SK-N-SH treated with all-trans-retinoic acid at 6 μM for 48 hours (cell line): Measurements from ENCODE around the gene DSCAM.

ENCODE experiments used
- ATAC-seq: fragments of 200-7000 bp; cut with Tn5 transposase; 3 replicates; pipeline ENCODE4 v1.9.1; 2020; ENCODE audit warnings: mild to moderate bottlenecking, moderate library complexity
- CREB5 ChIP-seq: fragments of 250-450 bp; sonication (Bioruptor Pico); IDR thresholded peaks from 2 replicates; pipeline ENCODE4 v1.5.1; 2020; ENCODE audit warnings: low read depth, mild to moderate bottlenecking, moderate library complexity
- CSDC2 ChIP-seq: fragments of 250-450 bp; sonication (Bioruptor Pico); IDR thresholded peaks from 2 replicates; pipeline ENCODE4 v1.5.0; 2020; ENCODE audit warnings: mild to moderate bottlenecking, moderate library complexity
- PATZ1 ChIP-seq: fragments of 250-450 bp; sonication (Bioruptor Pico); IDR thresholded peaks from 2 replicates; pipeline ENCODE4 v1.8.0; 2020; ENCODE audit warnings: mild to moderate bottlenecking, moderate library complexity, borderline replicate concordance
- PPARA ChIP-seq: fragments of 250-450 bp; sonication (Bioruptor Pico); IDR thresholded peaks from 2 replicates; pipeline ENCODE4 v1.5.0; 2020; ENCODE audit warnings: mild to moderate bottlenecking, borderline replicate concordance
- RARB ChIP-seq: fragments of 250-450 bp; sonication (Bioruptor Pico); IDR thresholded peaks from 2 replicates; pipeline ENCODE4 v1.8.0; 2021; ENCODE audit warnings: mild to moderate bottlenecking, moderate library complexity
- SNAI2 ChIP-seq: fragments of 250-450 bp; sonication (Bioruptor Pico); IDR thresholded peaks from 2 replicates; pipeline ENCODE4 v1.5.0; 2020; ENCODE audit warnings: mild to moderate bottlenecking, moderate library complexity
- TCF4 ChIP-seq: fragments of 250-450 bp; sonication (Bioruptor Pico); IDR thresholded peaks from 2 replicates; pipeline ENCODE4 v1.8.0; 2021; ENCODE audit warnings: mild to moderate bottlenecking, moderate library complexity, borderline replicate concordance
- TOX ChIP-seq: fragments of 250-450 bp; sonication (Bioruptor Pico); IDR thresholded peaks from 2 replicates; pipeline ENCODE4 v1.8.0; 2021; ENCODE audit warnings: mild to moderate bottlenecking, moderate library complexity, borderline replicate concordance
- ZFP30 ChIP-seq: fragments of 450-650 bp; formaldehyde crosslinking; IDR thresholded peaks from 2 replicates; pipeline ENCODE4 v1.5.0; 2022; ENCODE audit warnings: mild to moderate bottlenecking, moderate library complexity
- ZNF565 ChIP-seq: fragments of 450-650 bp; formaldehyde crosslinking; conservative IDR thresholded peaks from 2 replicates; pipeline ENCODE4 v1.5.0; 2020; ENCODE audit warnings: low read depth, mild to moderate bottlenecking, moderate library complexity
- ZNF70 ChIP-seq: fragments of 450-650 bp; formaldehyde crosslinking; IDR thresholded peaks from 2 replicates; pipeline ENCODE4 v1.5.0; 2020; ENCODE audit warnings: mild to moderate bottlenecking, moderate library complexity
- ZNF8 ChIP-seq: fragments of 450-650 bp; formaldehyde crosslinking; IDR thresholded peaks from 2 replicates; pipeline ENCODE4 v1.5.0; 2020; ENCODE audit warnings: mild to moderate bottlenecking, moderate library complexity
- TF ChIP-seq, protein P1 (sequence below): fragments of 250-450 bp; sonication (Bioruptor Pico); IDR thresholded peaks from 2 replicates; pipeline ENCODE4 v1.8.0; 2021; ENCODE audit warnings: low read depth, mild to moderate bottlenecking, moderate library complexity, borderline replicate concordance
- TF ChIP-seq, protein P2 (sequence below): fragments of 250-450 bp; sonication (Bioruptor Pico); IDR thresholded peaks from 2 replicates; pipeline ENCODE4 v1.5.1; 2021; ENCODE audit warnings: mild to moderate bottlenecking, moderate library complexity
- TF ChIP-seq, protein P3 (sequence below): fragments of 250-450 bp; sonication (Bioruptor Pico); IDR thresholded peaks from 2 replicates; pipeline ENCODE4 v1.5.0; 2020; ENCODE audit warnings: mild to moderate bottlenecking, moderate library complexity

DSCAM gene

DNA sequence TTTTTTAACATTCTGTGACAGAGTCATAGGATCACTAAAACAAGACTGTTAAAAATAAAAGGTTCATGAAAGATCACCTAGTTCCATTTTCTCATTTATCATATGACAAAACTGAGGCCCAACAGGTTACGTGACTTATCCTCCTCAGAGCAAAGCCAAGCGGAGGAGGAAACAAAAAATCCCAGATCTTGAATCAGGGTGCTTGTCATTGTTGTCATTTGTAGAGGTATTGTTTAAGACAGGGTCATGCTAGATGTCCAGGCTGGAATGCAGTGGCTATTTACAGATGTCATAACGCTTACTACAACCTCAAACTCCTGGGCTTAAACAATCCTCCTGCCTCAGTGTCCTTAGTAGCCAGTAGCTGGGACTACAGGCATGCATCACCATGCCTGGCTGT is 293.2 kb downstream of the DSCAM start (continued):
- TF ChIP-seq, protein P1, sequence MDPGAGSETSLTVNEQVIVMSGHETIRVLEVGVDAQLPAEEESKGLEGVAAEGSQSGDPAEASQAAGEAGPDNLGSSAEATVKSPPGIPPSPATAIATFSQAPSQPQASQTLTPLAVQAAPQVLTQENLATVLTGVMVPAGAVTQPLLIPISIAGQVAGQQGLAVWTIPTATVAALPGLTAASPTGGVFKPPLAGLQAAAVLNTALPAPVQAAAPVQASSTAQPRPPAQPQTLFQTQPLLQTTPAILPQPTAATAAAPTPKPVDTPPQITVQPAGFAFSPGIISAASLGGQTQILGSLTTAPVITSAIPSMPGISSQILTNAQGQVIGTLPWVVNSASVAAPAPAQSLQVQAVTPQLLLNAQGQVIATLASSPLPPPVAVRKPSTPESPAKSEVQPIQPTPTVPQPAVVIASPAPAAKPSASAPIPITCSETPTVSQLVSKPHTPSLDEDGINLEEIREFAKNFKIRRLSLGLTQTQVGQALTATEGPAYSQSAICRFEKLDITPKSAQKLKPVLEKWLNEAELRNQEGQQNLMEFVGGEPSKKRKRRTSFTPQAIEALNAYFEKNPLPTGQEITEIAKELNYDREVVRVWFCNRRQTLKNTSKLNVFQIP (CRISPR knock-in tag): no peak
- TF ChIP-seq ZNF8: no peak

DNA sequence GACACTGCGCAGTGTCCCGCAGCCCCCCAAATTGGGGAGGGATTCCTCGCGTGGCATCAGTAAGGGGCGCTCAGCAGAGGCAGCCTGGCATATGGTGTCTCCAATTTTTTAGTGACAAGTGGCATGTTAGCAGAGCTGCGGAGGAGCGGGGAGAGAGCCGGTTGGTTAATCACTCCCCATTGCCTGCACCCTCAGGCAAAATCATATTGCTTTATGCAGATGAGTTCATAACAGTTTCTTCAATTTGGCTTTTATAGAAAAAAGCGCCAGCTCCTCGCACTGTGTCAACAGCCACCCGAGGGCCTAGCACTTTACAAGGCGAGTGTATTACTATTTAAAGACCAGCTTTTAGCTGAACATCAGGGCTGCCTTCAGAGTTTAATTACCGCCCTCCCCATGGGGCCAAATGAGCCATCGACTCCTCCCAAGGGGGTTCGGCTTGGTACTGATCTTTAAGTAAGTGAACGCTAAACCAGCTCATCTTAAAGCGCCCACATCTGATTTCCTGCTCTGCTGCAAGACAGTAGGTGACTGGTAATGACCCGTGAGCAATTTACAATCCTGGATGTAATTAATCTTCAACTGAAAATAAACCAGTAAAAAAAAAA is 298.9 kb downstream of the DSCAM start:
- no peak for ATAC-seq
- TF ChIP-seq ZNF70 (no peak), PATZ1 (no peak), SNAI2 (CRISPR knock-in tag) (no peak), PPARA (no peak), TOX (CRISPR knock-in tag) (no peak), ZNF565 (CRISPR knock-in tag) (no peak), TCF4 (CRISPR knock-in tag) (no peak), RARB (CRISPR knock-in tag) (no peak), ZFP30 (CRISPR knock-in tag) (no peak), CREB5 (CRISPR knock-in tag) (no peak)
- TF ChIP-seq, protein P2, sequence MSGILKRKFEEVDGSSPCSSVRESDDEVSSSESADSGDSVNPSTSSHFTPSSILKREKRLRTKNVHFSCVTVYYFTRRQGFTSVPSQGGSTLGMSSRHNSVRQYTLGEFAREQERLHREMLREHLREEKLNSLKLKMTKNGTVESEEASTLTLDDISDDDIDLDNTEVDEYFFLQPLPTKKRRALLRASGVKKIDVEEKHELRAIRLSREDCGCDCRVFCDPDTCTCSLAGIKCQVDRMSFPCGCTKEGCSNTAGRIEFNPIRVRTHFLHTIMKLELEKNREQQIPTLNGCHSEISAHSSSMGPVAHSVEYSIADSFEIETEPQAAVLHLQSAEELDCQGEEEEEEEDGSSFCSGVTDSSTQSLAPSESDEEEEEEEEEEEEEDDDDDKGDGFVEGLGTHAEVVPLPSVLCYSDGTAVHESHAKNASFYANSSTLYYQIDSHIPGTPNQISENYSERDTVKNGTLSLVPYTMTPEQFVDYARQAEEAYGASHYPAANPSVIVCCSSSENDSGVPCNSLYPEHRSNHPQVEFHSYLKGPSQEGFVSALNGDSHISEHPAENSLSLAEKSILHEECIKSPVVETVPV (CRISPR knock-in tag): no peak
- TF ChIP-seq, protein P3, sequence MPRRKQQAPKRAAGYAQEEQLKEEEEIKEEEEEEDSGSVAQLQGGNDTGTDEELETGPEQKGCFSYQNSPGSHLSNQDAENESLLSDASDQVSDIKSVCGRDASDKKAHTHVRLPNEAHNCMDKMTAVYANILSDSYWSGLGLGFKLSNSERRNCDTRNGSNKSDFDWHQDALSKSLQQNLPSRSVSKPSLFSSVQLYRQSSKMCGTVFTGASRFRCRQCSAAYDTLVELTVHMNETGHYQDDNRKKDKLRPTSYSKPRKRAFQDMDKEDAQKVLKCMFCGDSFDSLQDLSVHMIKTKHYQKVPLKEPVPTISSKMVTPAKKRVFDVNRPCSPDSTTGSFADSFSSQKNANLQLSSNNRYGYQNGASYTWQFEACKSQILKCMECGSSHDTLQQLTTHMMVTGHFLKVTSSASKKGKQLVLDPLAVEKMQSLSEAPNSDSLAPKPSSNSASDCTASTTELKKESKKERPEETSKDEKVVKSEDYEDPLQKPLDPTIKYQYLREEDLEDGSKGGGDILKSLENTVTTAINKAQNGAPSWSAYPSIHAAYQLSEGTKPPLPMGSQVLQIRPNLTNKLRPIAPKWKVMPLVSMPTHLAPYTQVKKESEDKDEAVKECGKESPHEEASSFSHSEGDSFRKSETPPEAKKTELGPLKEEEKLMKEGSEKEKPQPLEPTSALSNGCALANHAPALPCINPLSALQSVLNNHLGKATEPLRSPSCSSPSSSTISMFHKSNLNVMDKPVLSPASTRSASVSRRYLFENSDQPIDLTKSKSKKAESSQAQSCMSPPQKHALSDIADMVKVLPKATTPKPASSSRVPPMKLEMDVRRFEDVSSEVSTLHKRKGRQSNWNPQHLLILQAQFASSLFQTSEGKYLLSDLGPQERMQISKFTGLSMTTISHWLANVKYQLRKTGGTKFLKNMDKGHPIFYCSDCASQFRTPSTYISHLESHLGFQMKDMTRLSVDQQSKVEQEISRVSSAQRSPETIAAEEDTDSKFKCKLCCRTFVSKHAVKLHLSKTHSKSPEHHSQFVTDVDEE (CRISPR knock-in tag): no peak

- no peak for ATAC-seq
- no peak for TF ChIP-seq PPARA
- TF ChIP-seq, protein P3 (CRISPR knock-in tag): no peak
- no peak for TF ChIP-seq CSDC2 (CRISPR knock-in tag)
- no peak for TF ChIP-seq TOX (CRISPR knock-in tag)
- no peak for TF ChIP-seq RARB (CRISPR knock-in tag)
- TF ChIP-seq ZNF565 (CRISPR knock-in tag): no peak
Observed at GRCh38 chr21:40546647-40547046, 300.3 kb downstream of the DSCAM start.
